Neural cell (in vitro differentiated cells): ENCODE results near the gene MICALL1. TPM values are rescaled to one million over a fixed set of nuclear protein-coding genes. Genes with fewer than 3 reads are reported as not detected.

ENCODE experiments used
- H2AFZ ChIP-seq: fragments of 200-600, 300-800 bp; sonication (generic), shearing (Covaris generic); 2 replicates; pipeline ENCODE4 v1.6.0; 2014; ENCODE audit warnings: low read depth, mild to moderate bottlenecking, antibody characterized with exemption, low read length, moderate library complexity
- H3F3A ChIP-seq: fragments of 200-600 bp; shearing (Covaris generic); 2 replicates; pipeline ENCODE4 v1.6.1; 2016; ENCODE audit warnings: mild to moderate bottlenecking, moderate library complexity, mixed read lengths, antibody characterized with exemption, low read length; ENCODE audit not compliant: insufficient read depth, poor library complexity, severe bottlenecking
- H3K27ac ChIP-seq: fragments of 200-600, 300-800 bp; sonication (generic), shearing (Covaris generic); 2 replicates; pipeline ENCODE4 v1.5.1; 2014; ENCODE audit warnings: mild to moderate bottlenecking, low read length, moderate library complexity
- H3K27me3 ChIP-seq: fragments of 300-800, 200-600 bp; sonication (generic), shearing (Covaris generic); 2 replicates; pipeline ENCODE4 v1.6.0; 2014; ENCODE audit warnings: mild to moderate bottlenecking, low read depth, low read length, moderate library complexity; ENCODE audit not compliant: insufficient read depth
- H3K36me3 ChIP-seq: fragments of 300-800, 200-600 bp; sonication (generic), shearing (Covaris generic); 2 replicates; pipeline ENCODE4 v1.5.1; 2014; ENCODE audit warnings: mild to moderate bottlenecking, antibody characterized with exemption, low read length, moderate library complexity; ENCODE audit not compliant: insufficient read depth
- H3K4me2 ChIP-seq: fragments of 300-800, 200-600 bp; sonication (generic), shearing (Covaris generic); 2 replicates; pipeline ENCODE4 v1.6.0; 2014; ENCODE audit warnings: mild to moderate bottlenecking, low read length
- H3K4me3 ChIP-seq: fragments of 300-800, 200-600 bp; sonication (generic), shearing (Covaris generic); 2 replicates; pipeline ENCODE4 v1.5.1; 2014; ENCODE audit warnings: mild to moderate bottlenecking, low read length, moderate library complexity
- H3K79me2 ChIP-seq: fragments of 200-600 bp; shearing (Covaris generic); replicated peaks from 2 replicates; pipeline ENCODE4 v1.6.0; 2014; ENCODE audit warnings: mild to moderate bottlenecking, low read length, moderate library complexity; ENCODE audit not compliant: insufficient read depth
- H3K9ac ChIP-seq: fragments of 300-800, 200-600 bp; sonication (generic), shearing (Covaris generic); 2 replicates; pipeline ENCODE4 v1.6.1; 2016; ENCODE audit warnings: mild to moderate bottlenecking, low read length, mixed read lengths
- H3K9me2 ChIP-seq: fragments of 200-600 bp; shearing (Covaris generic); 2 replicates; pipeline ENCODE4 v1.6.1; 2016; ENCODE audit warnings: mild to moderate bottlenecking, low read length, mixed read lengths; ENCODE audit not compliant: insufficient read depth
- H3K9me3 ChIP-seq: fragments of 200-600, 300-800 bp; sonication (generic), shearing (Covaris generic); 2 replicates; pipeline ENCODE4 v1.6.1; 2016; ENCODE audit warnings: mild to moderate bottlenecking, mixed run types, low read length, moderate library complexity, mixed read lengths
- H4K20me1 ChIP-seq: fragments of 200-600 bp; shearing (Covaris generic); 2 replicates; pipeline ENCODE4 v1.6.1; 2016; ENCODE audit warnings: mild to moderate bottlenecking, mixed run types; ENCODE audit not compliant: insufficient read depth
- CTCF ChIP-seq: fragments of 450-650 bp; IDR thresholded peaks from 2 replicates; pipeline ENCODE4 v1.5.1; 2014; ENCODE audit warnings: antibody characterized with exemption, mild to moderate bottlenecking, moderate library complexity; ENCODE audit not compliant: poor library complexity, severe bottlenecking
- EP300 ChIP-seq: fragments of 450-650 bp; conservative IDR thresholded peaks from 2 replicates; pipeline ENCODE4 v1.6.1; 2014; ENCODE audit warnings: antibody characterized with exemption, mild to moderate bottlenecking, moderate library complexity; ENCODE audit not compliant: poor library complexity, severe bottlenecking
- EZH2 ChIP-seq: fragments of 200-600, 300-800 bp; shearing (Covaris generic), sonication (generic); IDR thresholded peaks from 2 replicates; pipeline ENCODE4 v1.6.1; 2014; ENCODE audit warnings: antibody characterized with exemption, low read length, borderline replicate concordance, mild to moderate bottlenecking; ENCODE audit not compliant: insufficient read depth, poor library complexity, severe bottlenecking
- MXI1 ChIP-seq: fragments of 450-650 bp; conservative IDR thresholded peaks from 2 replicates; pipeline ENCODE4 v1.6.1; 2014; ENCODE audit warnings: antibody characterized with exemption, mild to moderate bottlenecking; ENCODE audit not compliant: poor library complexity, severe bottlenecking
- POLR2AphosphoS5 ChIP-seq: IDR thresholded peaks from 2 replicates; pipeline ENCODE4 v1.6.1; 2012
- RAD21 ChIP-seq: fragments of 450-650 bp; conservative IDR thresholded peaks from 2 replicates; pipeline ENCODE4 v1.6.1; 2014; ENCODE audit warnings: antibody characterized with exemption, mild to moderate bottlenecking, moderate library complexity
- REST ChIP-seq: IDR thresholded peaks from 2 replicates; pipeline ENCODE4 v1.6.1; 2012; ENCODE audit warnings: borderline replicate concordance
- SMC3 ChIP-seq: fragments of 450-650 bp; conservative IDR thresholded peaks from 2 replicates; pipeline ENCODE4 v1.6.1; 2014; ENCODE audit warnings: antibody characterized with exemption, mild to moderate bottlenecking, moderate library complexity; ENCODE audit not compliant: poor library complexity
- TAF1 ChIP-seq: IDR thresholded peaks from 2 replicates; pipeline ENCODE4 v1.6.1; 2012; ENCODE audit warnings: low read depth
- polyA plus RNA-seq: library from polyadenylated mRNA; depleted of rRNA; stranded (reverse); fragments of >200 nt; gene quantifications from 2 replicates; pipeline ENCODE4 v1.2.3, GENCODE V29; 2014

The MICALL1 gene
- polyA plus RNA-seq, 1 donor from 2014 or later: 11.4 TPM

GRCh38 chr22:37953437-37954179 lies 47.5 kb downstream of the MICALL1 start, which contains the start of the genes C22orf23 and POLR2F:
TSS of gene C22orf23 (minus strand) at chr22:37953601. CDS start at chr22:37953149, 452 bp downstream.
TSS of gene POLR2F (plus strand) at chr22:37953699. CDS start at chr22:37953788, 89 bp downstream.
- peak within 1 kb of the TSS; percentile 88 for H3K4me2 ChIP-seq

More at GRCh38 chr22:37953437-37954179, 47.5 kb downstream of the MICALL1 start, which contains the start of the genes C22orf23 and POLR2F:
- Histone ChIP-seq H3K36me3 (no peaks in the 10 kb centered on the region), H3K9me2 (no peaks in the 10 kb centered on the region), H3K27ac (peak within 1 kb of the TSS; percentile 74), H3K4me3 (peak within 1 kb of the TSS; percentile 99), H3K27me3 (no peaks in the 10 kb centered on the region), H3F3A (no peaks in the 10 kb centered on the region), H4K20me1 (no peaks in the 10 kb centered on the region), H2AFZ (peak within 1 kb of the TSS; percentile 91), H3K9ac (peak within 1 kb of the TSS; percentile 89), H3K79me2 (peaks cover 16% of the 10 kb centered on the region), H3K9me3 (no peaks in the 10 kb centered on the region)
- peak; percentile 89 for TF ChIP-seq MXI1
- no peak for TF ChIP-seq EZH2
- TF ChIP-seq POLR2AphosphoS5: peak; percentile 91
- TF ChIP-seq REST: peak; percentile 48
- TF ChIP-seq EP300: no peak
- peak; percentile 24 for TF ChIP-seq RAD21
- no peak for TF ChIP-seq TAF1
- no peak for TF ChIP-seq SMC3
- TF ChIP-seq CTCF: peak; percentile 31
